ENCODE measurements around the gene DUSP23.
A peak's percentile ranks its signal among the peaks of the same experiment; 100 is the strongest.

Gene DUSP23

GRCh38 chr1:159786465-159786864 is 5.7 kb downstream of the DUSP23 start:
- DNase-seq (ENCODE audit: low read depth) = peak; percentile 9

- peak; percentile 32 for DNase-seq (ENCODE audit: low read depth)
Measured at GRCh38 chr1:159786966-159787365, 6.2 kb downstream of the DUSP23 start.

- DNase-seq (ENCODE audit: low read depth) = peak; percentile 32
Measured at GRCh38 chr1:159790237-159790917, 9.6 kb downstream of the DUSP23 start.

- no peak for DNase-seq (ENCODE audit: low read depth)
Measured at GRCh38 chr1:159791031-159791430, 10.3 kb downstream of the DUSP23 start.

GRCh38 chr1:159791461-159791860 is 10.7 kb downstream of the DUSP23 start:
- DNase-seq (ENCODE audit: low read depth) = no peak

GRCh38 chr1:159795534-159795933 is 14.8 kb downstream of the DUSP23 start:
- no peak for DNase-seq (ENCODE audit: low read depth)

GRCh38 chr1:159798893-159799292 is 18.1 kb downstream of the DUSP23 start:
- peak; percentile 89 for DNase-seq (ENCODE audit: low read depth)

GRCh38 chr1:159799446-159799985 is 18.8 kb downstream of the DUSP23 start:
- peak; percentile 6 for DNase-seq (ENCODE audit: low read depth)

GRCh38 chr1:159800177-159800930 is 19.6 kb downstream of the DUSP23 start:
- peak; percentile 19 for DNase-seq (ENCODE audit: low read depth)

- DNase-seq (ENCODE audit: low read depth) = no peak
Measured at GRCh38 chr1:159802111-159802510, 21.3 kb downstream of the DUSP23 start, which contains the start of gene FCRL6. TSS of gene FCRL6 (plus strand) at chr1:159802360. CDS start at chr1:159802425, 65 bp downstream.

GRCh38 chr1:159803956-159804689 is 23.4 kb downstream of the DUSP23 start:
- no peak for DNase-seq (ENCODE audit: low read depth)

GRCh38 chr1:159804924-159805323 is 24.2 kb downstream of the DUSP23 start:
- peak; percentile 8 for DNase-seq (ENCODE audit: low read depth)

- no peak for DNase-seq (ENCODE audit: low read depth)
Measured at GRCh38 chr1:159815926-159816325, 35.2 kb downstream of the DUSP23 start.

- DNase-seq (ENCODE audit: low read depth) = peak; percentile 32
Measured at GRCh38 chr1:159817276-159818041, 36.7 kb downstream of the DUSP23 start.

- no peak for DNase-seq (ENCODE audit: low read depth)
Measured at GRCh38 chr1:159821171-159821867, 40.6 kb downstream of the DUSP23 start.

GRCh38 chr1:159823406-159823805 is 42.6 kb downstream of the DUSP23 start:
- no peak for DNase-seq (ENCODE audit: low read depth)

- DNase-seq (ENCODE audit: low read depth) = peak; percentile 37
Measured at GRCh38 chr1:159825564-159825963, 44.8 kb downstream of the DUSP23 start.

GRCh38 chr1:159826441-159827101 is 45.8 kb downstream of the DUSP23 start, which contains the start of gene SLAMF8:
TSS of gene SLAMF8 (plus strand) at chr1:159826873. CDS start at chr1:159826899, 26 bp downstream.
- peak; percentile 39 for DNase-seq (ENCODE audit: low read depth)

GRCh38 chr1:159827102-159827490 is 46.3 kb downstream of the DUSP23 start:
- no peak for DNase-seq (ENCODE audit: low read depth)

GRCh38 chr1:159827549-159827948 is 46.8 kb downstream of the DUSP23 start:
- no peak for DNase-seq (ENCODE audit: low read depth)
